Stomach (tissue), 9 donors: ENCODE results near the gene TAF15. TPM values are rescaled to one million over a fixed set of nuclear protein-coding genes. Genes with fewer than 3 reads are reported as not detected.

Source experiments
- DNase-seq, 2 donors: peaks; one replicate each; pipeline versions ENCODE4 v3.0.0 to v3.0.0-alpha.2; 2013 to 2019
- H3K27ac ChIP-seq, 5 donors: fragments of 200-600 bp in 4 of 5; sonication (generic) in 4 of 5; one replicate each; pipeline ENCODE4 v1.5.1; 2013 to 2019; ENCODE audit warnings: mild to moderate bottlenecking in 1 of 5, moderate library complexity in 1 of 5
- H3K27me3 ChIP-seq, 3 donors: fragments of 200-600 bp; sonication (generic); one replicate each; pipeline ENCODE4 v1.5.1; 2017 to 2019; ENCODE audit warnings: mixed run types in 1 of 3
- H3K36me3 ChIP-seq, 4 donors: fragments of 200-600 bp; sonication (generic); 1 replicate in 3 of 4; 2 replicates in 1 of 4; pipeline ENCODE4 v1.5.1; 2016 to 2019
- H3K4me1 ChIP-seq, 4 donors: fragments of 200-600 bp; sonication (generic); one replicate each; pipeline ENCODE4 v1.5.1; 2016 to 2019
- H3K4me3 ChIP-seq, 4 donors: fragments of 200-600 bp; sonication (generic) in 3 of 4; one replicate each; pipeline ENCODE4 v1.5.1; 2016 to 2019; ENCODE audit warnings: mild to moderate bottlenecking in 1 of 4
- H3K9me3 ChIP-seq, 4 donors: fragments of 200-600 bp; sonication (generic); one replicate each; pipeline ENCODE4 v1.5.1; 2016 to 2019
- CTCF ChIP-seq, 7 experiments: fragments of 450-650 bp in 4 of 7; fragments of 200-600 bp in 3 of 7; sonication (generic) in 3 of 7; IDR thresholded peaks; one replicate each; pipeline ENCODE4 v1.5.1; 2016 to 2019; ENCODE audit warnings: antibody characterized with exemption in 7 of 7, control low read depth in 2 of 7, mild to moderate bottlenecking in 1 of 7
- EP300 ChIP-seq: sonication (generic); formaldehyde crosslinking; IDR thresholded peaks from one replicate; pipeline ENCODE4 v1.6.1; 2017; ENCODE audit warnings: antibody characterized with exemption
- POLR2A ChIP-seq, 4 donors: fragments of 450-650 bp; IDR thresholded peaks; one replicate each; pipeline ENCODE4 v1.6.1; 2016; ENCODE audit warnings: antibody characterized with exemption in 4 of 4, control low read depth in 2 of 4, mild to moderate bottlenecking in 1 of 4, moderate library complexity in 1 of 4
- POLR2AphosphoS5 ChIP-seq, 3 donors: sonication (generic); formaldehyde crosslinking; IDR thresholded peaks; one replicate each; pipeline ENCODE4 v1.6.1; 2016; ENCODE audit warnings: antibody characterized with exemption in 3 of 3
- WGBS, 5 donors: extraction: QIAGEN DNeasy Blood & Tissue Kit in 3 of 5; methylation state at CpG; one replicate each; pipeline versions ENCODE4 v1.1.5 to v1.1.7; 2013 to 2018; 5-methylcytosine and 5-hydroxymethylcytosine counted together
- intact Hi-C: fragments of 100-400 bp; cut with DNase I; formaldehyde crosslinking; loops from one replicate; pipeline ENCODE4 v1.15.1; 2023; ENCODE audit warnings: low total_unique reads
- polyA plus RNA-seq, 3 donors: library from polyadenylated mRNA; stranded (reverse); fragments of 200-250 nt; gene quantifications; one replicate each; pipeline ENCODE4 v1.2.3, GENCODE V29; 2013
- total RNA-seq, 5 donors: library from RNA; depleted of rRNA; stranded (reverse); fragments of >200 nt; gene quantifications; one replicate each; pipeline versions ENCODE4 v1.1.0 to v1.2.3, GENCODE V29; 2014 to 2016
- donor health status: healthy with polysubstance abuse.
- donor health status: Bipolar disorder and iron deficiency.
- donor health status: healthy.

The TAF15 gene
- total and polyA plus RNA-seq, 8 donors: 21.1 to 127 (median 78.5) TPM

- TF ChIP-seq POLR2AphosphoS5 (IDR thresholded peaks at IDR 0.05) (no peak), CTCF (IDR thresholded peaks at IDR 0.05) (no peak), EP300 (no peak), POLR2A (IDR thresholded peaks at IDR 0.05) (no peak)
- DNase-seq: no peak
- no peak overlapping the region for H3K4me3 ChIP-seq
- no peaks in the 10 kb centered on the region for H3K36me3 ChIP-seq
- H3K27me3 ChIP-seq: no peaks in the 10 kb centered on the region
- H3K27ac ChIP-seq: peak overlapping the region in 4 of 5 donors; percentile 55 to 84 (median 74)
- peaks cover 26 to 59% (median 48%) of the 10 kb centered on the region in 4 donors for H3K4me1 ChIP-seq
- intact Hi-C loops: no loop called here
- H3K9me3 ChIP-seq: no peaks in the 10 kb centered on the region
- 82 to 92% (median 90%) methylated on average over 9 to 20 of the region's 20 CpGs for WGBS, 5 donors
Measured at GRCh38 chr17:35773129-35773528, 36.2 kb upstream of the TAF15 start.

- 39 to 54% (median 49%) methylated on average over 6 to 10 of the region's 10 CpGs for WGBS, 5 donors
- DNase-seq: peak in 1 of 2 donors; percentile 63
- Histone ChIP-seq H3K4me3 (no peak overlapping the region), H3K4me1 (peaks cover 26 to 65% (median 50%) of the 10 kb centered on the region in 4 donors), H3K27me3 (no peaks in the 10 kb centered on the region), H3K27ac (peak overlapping the region in 4 of 5 donors; percentile 55 to 84 (median 74)), H3K36me3 (no peaks in the 10 kb centered on the region), H3K9me3 (no peaks in the 10 kb centered on the region)
- intact Hi-C loops: no loop called here
- no peak for TF ChIP-seq CTCF (IDR thresholded peaks at IDR 0.05)
- TF ChIP-seq EP300: no peak
- no peak for TF ChIP-seq POLR2AphosphoS5 (IDR thresholded peaks at IDR 0.05)
- no peak for TF ChIP-seq POLR2A (IDR thresholded peaks at IDR 0.05)
Measured at GRCh38 chr17:35773679-35774425, 35.4 kb upstream of the TAF15 start.

- Histone ChIP-seq H3K27me3 (no peaks in the 10 kb centered on the region), H3K4me1 (peaks cover 26 to 65% (median 50%) of the 10 kb centered on the region in 4 donors), H3K4me3 (peak overlapping the region in 1 of 4 donors; percentile 13), H3K36me3 (no peaks in the 10 kb centered on the region), H3K27ac (peak overlapping the region in 4 of 5 donors; percentile 55 to 84 (median 74)), H3K9me3 (no peaks in the 10 kb centered on the region)
- intact Hi-C loops: no loop called here
- 34 to 49% (median 39%) methylated on average over 5 of the region's 5 CpGs for WGBS, 5 donors
- DNase-seq: peak; percentile 77 to 89
- TF ChIP-seq EP300 (no peak), CTCF (IDR thresholded peaks at IDR 0.05) (no peak), POLR2A (IDR thresholded peaks at IDR 0.05) (no peak), POLR2AphosphoS5 (IDR thresholded peaks at IDR 0.05) (peak in 2 of 3 donors; percentile 22 to 46)
Measured at GRCh38 chr17:35774499-35774898, 34.8 kb upstream of the TAF15 start.

GRCh38 chr17:35775039-35775438 lies 34.2 kb upstream of the TAF15 start:
- WGBS, 5 donors: 48 to 56% (median 52%) methylated on average over 5 of the region's 5 CpGs
- Histone ChIP-seq H3K4me3 (peak overlapping the region in 1 of 4 donors; percentile 13), H3K4me1 (peaks cover 26 to 65% (median 50%) of the 10 kb centered on the region in 4 donors), H3K9me3 (no peaks in the 10 kb centered on the region), H3K36me3 (no peaks in the 10 kb centered on the region), H3K27ac (peak overlapping the region in 4 of 5 donors; percentile 55 to 84 (median 74)), H3K27me3 (no peaks in the 10 kb centered on the region)
- intact Hi-C loops: no loop called here
- DNase-seq: no peak
- no peak for TF ChIP-seq POLR2AphosphoS5 (IDR thresholded peaks at IDR 0.05)
- no peak for TF ChIP-seq CTCF (IDR thresholded peaks at IDR 0.05)
- no peak for TF ChIP-seq POLR2A (IDR thresholded peaks at IDR 0.05)
- TF ChIP-seq EP300: no peak
